Skin of body (tissue), 2 donors: ENCODE data around the gene TRIM50. TPM values are rescaled to one million over a fixed set of nuclear protein-coding genes. Genes with fewer than 3 reads are reported as not detected.

ENCODE experiments used
- small RNA-seq: library from RNA; depleted of rRNA; stranded (forward); fragments of <200 nt; gene quantifications from one replicate; pipeline ENCODE3, GENCODE V24; 2014; ENCODE audit warnings: low replicate concordance
- total RNA-seq: library from RNA; depleted of rRNA; stranded (reverse); fragments of >200 nt; gene quantifications from one replicate; pipeline ENCODE4 v1.2.3, GENCODE V29; 2014

The TRIM50 gene
- total RNA-seq, 1 donor from 2014 or later, result 0.20 TPM

Small RNA genes within 50 kb of the gene (small RNA-seq; reads per million reads assigned to genes)
- gene RNU6-1080P, result not detected

Other genes starting within 250 kb of the TRIM50 start
- 0.10 TPM for gene SPDYE9, start 242.0 kb downstream of the TRIM50 start, total RNA-seq
- gene NSUN5, start 19.3 kb downstream of the TRIM50 start, total RNA-seq, result 9.4 TPM
- not detected for gene FKBP6, start 79 bp upstream of the TRIM50 start, total RNA-seq
- gene FZD9, start 105.7 kb upstream of the TRIM50 start, total RNA-seq, result 1.4 TPM
- 43.1 TPM for gene BAZ1B, start 194.2 kb upstream of the TRIM50 start, total RNA-seq
- 8.5 TPM for gene BCL7B, start 229.6 kb upstream of the TRIM50 start, total RNA-seq